H1 (cell line): ENCODE measurements around the gene PCNA. TPM values are rescaled to one million over a fixed set of nuclear protein-coding genes. Genes with fewer than 3 reads are reported as not detected.

ENCODE experiments used
- CTCF ChIA-PET: fragments of 300-600 bp; sonication (Branson Sonifier 250); formaldehyde crosslinking; loops from one replicate; lab custom pipeline; 2021; ENCODE audit not compliant: partially characterized antibody; lab: Charles Lee
- POLR2A ChIA-PET: fragments of 300-600 bp; sonication (Branson Sonifier 250); formaldehyde crosslinking; loops from one replicate; lab custom pipeline; 2021; ENCODE audit warnings: inconsistent platforms; ENCODE audit not compliant: partially characterized antibody; lab: Charles Lee
- DNase-seq, 2 experiments: peaks; one replicate each; pipeline versions ENCODE4 v3.0.0 to v3.0.0-alpha.2; 2010 to 2022; ENCODE audit warnings: low spot score in 2 of 2, low read depth in 1 of 2, mixed read lengths in 1 of 2
- FAIRE-seq: peaks from 2 replicates; lab custom pipeline; 2011; peaks lifted over from hg19 to GRCh38; lab: Jason Lieb, UNC
- H2AFZ ChIP-seq: 2 replicates; pipeline ENCODE4 v1.8.1; 2012; ENCODE audit warnings: low read length, inconsistent platforms
- H2AK5ac ChIP-seq: 2 replicates; pipeline ENCODE4 v1.6.1; 2013; ENCODE audit warnings: low read depth, low read length
- H2BK120ac ChIP-seq: replicated peaks from 2 replicates; pipeline ENCODE3; 2013; ENCODE audit warnings: low read depth, low read length, inconsistent platforms
- H2BK12ac ChIP-seq: 2 replicates; pipeline ENCODE4 v1.6.1; 2013; ENCODE audit warnings: low read depth, low read length
- H2BK15ac ChIP-seq: 2 replicates; pipeline ENCODE4 v1.6.1; 2013; ENCODE audit warnings: low read length
- H2BK20ac ChIP-seq: 2 replicates; pipeline ENCODE4 v1.6.1; 2013; ENCODE audit warnings: low read length
- H2BK5ac ChIP-seq: 2 replicates; pipeline ENCODE4 v1.6.1; 2013; ENCODE audit warnings: low read depth, low read length
- H3K14ac ChIP-seq: 2 replicates; pipeline ENCODE4 v1.6.1; 2013; ENCODE audit warnings: inconsistent platforms; ENCODE audit not compliant: insufficient read length
- H3K18ac ChIP-seq: 2 replicates; pipeline ENCODE4 v1.6.1; 2013; ENCODE audit warnings: low read length; ENCODE audit errors: extremely low read depth
- H3K23ac ChIP-seq: 2 replicates; pipeline ENCODE4 v1.6.1; 2013; ENCODE audit warnings: inconsistent platforms; ENCODE audit not compliant: insufficient read length
- H3K23me2 ChIP-seq: 2 replicates; pipeline ENCODE4 v1.6.1; 2013; ENCODE audit warnings: low read depth, low read length
- H3K27ac ChIP-seq: 2 replicates; pipeline ENCODE4 v1.6.1; 2011; ENCODE audit warnings: low read depth, low read length, inconsistent platforms
- H3K27me3 ChIP-seq, 4 experiments: replicated peaks in 1 of 4; 1 replicate in 1 of 4; 2 replicates in 3 of 4; pipeline versions ENCODE4 v1.6.1 to v1.8.1; 2011 to 2013; ENCODE audit warnings: low read length in 3 of 4, mild to moderate bottlenecking in 3 of 4, inconsistent platforms in 2 of 4, mixed read lengths in 2 of 4, moderate library complexity in 1 of 4; ENCODE audit not compliant: control insufficient read depth in 3 of 4, insufficient read depth in 3 of 4; ENCODE audit errors: extremely low read depth in 1 of 4
- H3K36me3 ChIP-seq, 4 experiments: 2 replicates each; pipeline versions ENCODE4 v1.6.1 to v1.8.1; 2011 to 2013; ENCODE audit warnings: mild to moderate bottlenecking in 4 of 4, low read length in 3 of 4, moderate library complexity in 2 of 4, control low read depth in 1 of 4, inconsistent platforms in 1 of 4; ENCODE audit not compliant: insufficient read depth in 4 of 4, control insufficient read depth in 2 of 4
- H3K4ac ChIP-seq: replicated peaks from 2 replicates; pipeline ENCODE3; 2013; ENCODE audit warnings: low read length, low read depth, mixed read lengths, inconsistent platforms; ENCODE audit not compliant: insufficient read length
- H3K4me1 ChIP-seq, 4 experiments: replicated peaks in 1 of 4; 1 replicate in 1 of 4; 2 replicates in 3 of 4; pipeline versions ENCODE4 v1.6.1 to v1.8.1; 2011 to 2013; ENCODE audit warnings: low read length in 3 of 4, inconsistent platforms in 2 of 4, mixed read lengths in 1 of 4; ENCODE audit not compliant: insufficient read depth in 4 of 4, control insufficient read depth in 3 of 4
- H3K4me2 ChIP-seq, 2 experiments: 2 replicates each; pipeline versions ENCODE4 v1.6.1 to v1.8.1; 2011 to 2013; ENCODE audit warnings: low read depth in 2 of 2, low read length in 2 of 2, control low read depth in 1 of 2, inconsistent platforms in 1 of 2, mild to moderate bottlenecking in 1 of 2; ENCODE audit not compliant: insufficient read depth in 1 of 2
- H3K4me3 ChIP-seq, 4 experiments: fragments of 200-600, 300-600 bp in 1 of 4; sonication (generic), shearing (Covaris generic), sonication (Bioruptor Twin) in 1 of 4; 2 replicates each; pipeline versions ENCODE4 v1.5.1 to v1.8.1; 2011 to 2016; ENCODE audit warnings: low read length in 4 of 4, low read depth in 3 of 4, control low read depth in 2 of 4, inconsistent platforms in 2 of 4, mild to moderate bottlenecking in 2 of 4, mixed read lengths in 1 of 4, moderate library complexity in 1 of 4; ENCODE audit not compliant: insufficient read depth in 2 of 4; ENCODE audit errors: extremely low read depth in 1 of 4
- H3K56ac ChIP-seq: replicated peaks from 2 replicates; pipeline ENCODE3; 2013; ENCODE audit warnings: low read depth, mild to moderate bottlenecking, mixed read lengths, low read length, inconsistent platforms; ENCODE audit not compliant: insufficient read length
- H3K79me1 ChIP-seq: 2 replicates; pipeline ENCODE4 v1.6.1; 2013; ENCODE audit warnings: low read depth, low read length, control low read depth
- H3K79me2 ChIP-seq, 2 experiments: 2 replicates each; pipeline versions ENCODE4 v1.6.1 to v1.8.1; 2012 to 2013; ENCODE audit warnings: low read length in 2 of 2, mild to moderate bottlenecking in 2 of 2, inconsistent platforms in 1 of 2; ENCODE audit not compliant: insufficient read depth in 2 of 2, control insufficient read depth in 1 of 2
- H3K9ac ChIP-seq, 4 experiments: replicated peaks in 1 of 4; 1 replicate in 1 of 4; 2 replicates in 3 of 4; pipeline versions ENCODE4 v1.6.1 to v1.8.1; 2011 to 2013; ENCODE audit warnings: low read depth in 3 of 4, low read length in 3 of 4, control low read depth in 2 of 4, mild to moderate bottlenecking in 2 of 4, moderate library complexity in 2 of 4, inconsistent platforms in 1 of 4; ENCODE audit errors: extremely low read depth in 1 of 4
- H3K9me3 ChIP-seq, 2 experiments: 2 replicates each; pipeline versions ENCODE4 v1.6.1 to v1.8.1; 2012 to 2013; ENCODE audit warnings: mild to moderate bottlenecking in 2 of 2, moderate library complexity in 2 of 2, control low read depth in 1 of 2, inconsistent platforms in 1 of 2, low read depth in 1 of 2, low read length in 1 of 2, mixed read lengths in 1 of 2; ENCODE audit not compliant: insufficient read depth in 2 of 2
- H4K20me1 ChIP-seq, 2 experiments: replicated peaks in 1 of 2; 2 replicates each; pipeline versions ENCODE3 to v1.8.1; 2011 to 2013; ENCODE audit warnings: inconsistent platforms in 2 of 2, low read length in 2 of 2, mild to moderate bottlenecking in 1 of 2; ENCODE audit not compliant: insufficient read depth in 2 of 2, control insufficient read depth in 1 of 2
- H4K5ac ChIP-seq: 2 replicates; pipeline ENCODE4 v1.6.1; 2013; ENCODE audit warnings: low read length, low read depth, mixed read lengths, inconsistent platforms; ENCODE audit not compliant: insufficient read length
- H4K8ac ChIP-seq: 2 replicates; pipeline ENCODE4 v1.8.0; 2013; ENCODE audit warnings: mild to moderate bottlenecking, moderate library complexity, low read length, inconsistent platforms; ENCODE audit not compliant: insufficient read depth; ENCODE audit errors: extremely low read depth
- H4K91ac ChIP-seq: replicated peaks from 2 replicates; pipeline ENCODE3; 2013; ENCODE audit warnings: low read length, mixed read lengths, inconsistent platforms; ENCODE audit not compliant: insufficient read length
- KDM1A ChIP-seq: fragments of 200-600, 300-600 bp; sonication (generic); IDR thresholded peaks from 2 replicates; pipeline ENCODE4 v1.7.1; 2016; ENCODE audit warnings: mild to moderate bottlenecking, low read length, borderline replicate concordance
- POLR2A ChIP-seq, 2 experiments: IDR thresholded peaks; 1 replicate in 1 of 2; 2 replicates in 1 of 2; pipeline ENCODE4 v1.6.1; 2011; ENCODE audit warnings: low read depth in 2 of 2, low read length in 2 of 2, mild to moderate bottlenecking in 2 of 2; ENCODE audit errors: control extremely low read depth in 1 of 2
- POLR2AphosphoS5 ChIP-seq: IDR thresholded peaks from 2 replicates; pipeline ENCODE4 v1.6.1; 2011; ENCODE audit warnings: low read depth, low read length
- SIRT6 ChIP-seq: IDR thresholded peaks from one replicate; pipeline ENCODE4 v1.7.1; 2012; ENCODE audit warnings: low read length, inconsistent platforms
- WGBS, 2 experiments: shearing (Covaris generic) in 1 of 2; methylation state at CpG; one replicate each; pipeline versions ENCODE4 v1.1.6 to v1.1.7; 2013 to 2015; ENCODE audit warnings: low lambda C conversion rate in 2 of 2, mixed read lengths in 2 of 2, inconsistent platforms in 1 of 2, low coverage in 1 of 2, missing lambda C conversion rate in 1 of 2; ENCODE audit not compliant: insufficient replicate concordance in 2 of 2, insufficient coverage in 1 of 2, insufficient read length in 1 of 2; ENCODE audit errors: extremely low coverage in 1 of 2, missing lambda C conversion rate in 1 of 2; 5-methylcytosine and 5-hydroxymethylcytosine counted together
- polyA plus RNA-seq, 7 experiments: library from polyadenylated mRNA; depleted of rRNA in 3 of 7; stranded (reverse) in 5 of 7; unstranded in 2 of 7; fragments of >200 nt in 5 of 7; fragments of 200-250 nt in 2 of 7; gene quantifications; 1 replicate in 5 of 7; 2 replicates in 1 of 7; 4 replicates in 1 of 7; pipeline versions ENCODE4 v1.2.1 to v1.2.3, GENCODE V29; 2011 to 2013; ENCODE audit warnings: missing spikeins in 2 of 7, mixed read lengths in 2 of 7
- total RNA-seq: library from RNA; stranded (reverse); fragmentation: NEBNext Ultra II Directional; extraction: Animal tissue kit (Norgen Biotek cat#: 25700); gene quantifications from 2 replicates; pipeline ENCODE4 v1.2.1, GENCODE V29; 2021

Gene PCNA
- total and polyA plus RNA-seq, 2 of the 8 experiments (the other 6 are each of a cell fraction or from before 2014, with no cell fraction given): 290 to 737 TPM

GRCh38 chr20:5116875-5117274, 2.9 kb downstream of the PCNA start:
- Histone ChIP-seq H3K9me3 (no peaks in the 10 kb centered on the region), H3K27ac (no peak overlapping the region), H3K27me3 (no peaks in the 10 kb centered on the region), H3K4ac (no peak overlapping the region), H2BK15ac (no peak overlapping the region), H3K18ac (no peak overlapping the region), H2AFZ (no peak overlapping the region), H3K56ac (no peak overlapping the region), H4K20me1 (peaks cover 7 to 21% of the 10 kb centered on the region in 2 experiments), H2BK20ac (no peak overlapping the region), H2BK5ac (no peak overlapping the region), H3K14ac (no peak overlapping the region), H4K5ac (no peak overlapping the region), H4K91ac (no peak overlapping the region), H4K8ac (no peak overlapping the region), H3K36me3 (peaks cover 26 to 48% (median 38%) of the 10 kb centered on the region in 4 experiments), H3K4me1 (peaks cover 0 to 1% (median 0%) of the 10 kb centered on the region in 4 experiments; a peak in 1 of 7 replicates), H2BK12ac (no peak overlapping the region), H3K9ac (no peak overlapping the region), H3K4me3 (peak overlapping the region in 3 of 4 experiments; percentile 10 to 99 (median 91); a peak in 4 of 8 replicates), H3K79me1 (no peaks in the 10 kb centered on the region; the same call in 1 of the 2 replicates), H2AK5ac (no peak overlapping the region), H3K79me2 (peaks cover 12 to 46% of the 10 kb centered on the region in 2 experiments), H2BK120ac (no peak overlapping the region), H3K23me2 (peaks cover 7% of the 10 kb centered on the region), H3K4me2 (peak overlapping the region; percentile 54 to 84; a peak in 2 of 4 replicates), H3K23ac (no peak overlapping the region)
- ChIA-PET CTCF (interaction anchor here (0.6 kb wide), 1 partner anchor 112 kb away, joined by 3 read pairs; no protein-coding TSS in a partner anchor), POLR2A (interaction anchor here (0.8 to 2.5 kb wide), 3 partner anchors 23 to 82 kb away, joined by 3 to 11 read pairs (median 3); no protein-coding TSS in a partner anchor)
- peak in 1 of 2 experiments; percentile 51; a peak in 1 of 3 replicates for TF ChIP-seq POLR2A (IDR thresholded peaks at IDR 0.05; ENCODE audit: control extremely low read depth in 1 of 2, low read depth in 2 of 2, low read length in 2 of 2)
- no peak for TF ChIP-seq SIRT6
- no peak for TF ChIP-seq KDM1A
- TF ChIP-seq POLR2AphosphoS5: 0 out of 2 replicates have a peak, but pooled peaks have one; percentile 31
- no peak for FAIRE-seq
- WGBS, 2 experiments: 84% methylated on average over 3 of the region's 3 CpGs; no CpG with 5 or more reads in 1 of the 2 experiments
- DNase-seq: no peak
